Neutrophil (primary cell): ENCODE results near the gene PGP.

ENCODE experiments used
- H3K27ac ChIP-seq: fragments of 200-600 bp; sonication (generic); 2 replicates; pipeline ENCODE4 v1.5.1; 2016; ENCODE audit warnings: mild to moderate bottlenecking, moderate library complexity
- H3K27me3 ChIP-seq: fragments of 200-600 bp; sonication (generic); 2 replicates; pipeline ENCODE4 v1.6.0; 2016; ENCODE audit warnings: mild to moderate bottlenecking
- H3K36me3 ChIP-seq: fragments of 200-600 bp; sonication (generic); 2 replicates; pipeline ENCODE4 v1.5.1; 2017
- H3K4me1 ChIP-seq, 2 experiments: fragments of 200-600 bp in 1 of 2; sonication (generic) in 1 of 2; 1 replicate in 1 of 2; 2 replicates in 1 of 2; pipeline versions ENCODE4 v1.5.1 to v1.6.1; 2013 to 2016; ENCODE audit warnings: low read depth in 1 of 2, low read length in 1 of 2, mild to moderate bottlenecking in 1 of 2, moderate library complexity in 1 of 2; ENCODE audit not compliant: control insufficient read depth in 1 of 2, insufficient read depth in 1 of 2
- H3K4me3 ChIP-seq, 2 experiments: fragments of 200-600 bp in 1 of 2; sonication (generic) in 1 of 2; 1 replicate in 1 of 2; 2 replicates in 1 of 2; pipeline ENCODE4 v1.5.1; 2013 to 2016; ENCODE audit warnings: low read depth in 1 of 2, low read length in 1 of 2, mild to moderate bottlenecking in 1 of 2, moderate library complexity in 1 of 2
- H3K9me3 ChIP-seq: fragments of 200-600 bp; sonication (generic); 2 replicates; pipeline ENCODE4 v1.5.1; 2016
- TF ChIP-seq, protein P1 (sequence below): fragments of 200-600 bp; sonication (generic); IDR thresholded peaks from 2 replicates; pipeline ENCODE4 v1.5.1; 2016; ENCODE audit warnings: antibody characterized with exemption

The PGP gene

DNA sequence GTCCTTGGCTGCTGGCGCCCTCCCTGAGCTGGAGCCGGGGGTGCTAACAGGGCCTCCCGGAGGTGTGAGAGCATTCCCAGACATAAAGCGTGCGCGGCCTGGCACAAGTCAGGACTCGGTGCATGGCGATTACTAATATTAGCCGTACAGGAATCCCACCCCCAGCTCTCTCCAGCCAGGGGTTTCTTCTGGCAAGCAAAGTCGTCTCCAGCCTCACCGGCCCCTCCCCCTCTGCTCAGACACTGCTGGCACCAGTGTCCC, 23.3 kb downstream of the PGP start:
- Histone ChIP-seq H3K36me3 (no peaks in the 10 kb centered on the region), H3K9me3 (no peaks in the 10 kb centered on the region), H3K27me3 (peaks cover 37% of the 10 kb centered on the region), H3K27ac (no peak overlapping the region), H3K4me3 (no peak overlapping the region), H3K4me1 (peaks cover 0 to 11% of the 10 kb centered on the region in 2 experiments)
- TF ChIP-seq, protein P1, sequence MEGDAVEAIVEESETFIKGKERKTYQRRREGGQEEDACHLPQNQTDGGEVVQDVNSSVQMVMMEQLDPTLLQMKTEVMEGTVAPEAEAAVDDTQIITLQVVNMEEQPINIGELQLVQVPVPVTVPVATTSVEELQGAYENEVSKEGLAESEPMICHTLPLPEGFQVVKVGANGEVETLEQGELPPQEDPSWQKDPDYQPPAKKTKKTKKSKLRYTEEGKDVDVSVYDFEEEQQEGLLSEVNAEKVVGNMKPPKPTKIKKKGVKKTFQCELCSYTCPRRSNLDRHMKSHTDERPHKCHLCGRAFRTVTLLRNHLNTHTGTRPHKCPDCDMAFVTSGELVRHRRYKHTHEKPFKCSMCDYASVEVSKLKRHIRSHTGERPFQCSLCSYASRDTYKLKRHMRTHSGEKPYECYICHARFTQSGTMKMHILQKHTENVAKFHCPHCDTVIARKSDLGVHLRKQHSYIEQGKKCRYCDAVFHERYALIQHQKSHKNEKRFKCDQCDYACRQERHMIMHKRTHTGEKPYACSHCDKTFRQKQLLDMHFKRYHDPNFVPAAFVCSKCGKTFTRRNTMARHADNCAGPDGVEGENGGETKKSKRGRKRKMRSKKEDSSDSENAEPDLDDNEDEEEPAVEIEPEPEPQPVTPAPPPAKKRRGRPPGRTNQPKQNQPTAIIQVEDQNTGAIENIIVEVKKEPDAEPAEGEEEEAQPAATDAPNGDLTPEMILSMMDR, result no peak

DNA sequence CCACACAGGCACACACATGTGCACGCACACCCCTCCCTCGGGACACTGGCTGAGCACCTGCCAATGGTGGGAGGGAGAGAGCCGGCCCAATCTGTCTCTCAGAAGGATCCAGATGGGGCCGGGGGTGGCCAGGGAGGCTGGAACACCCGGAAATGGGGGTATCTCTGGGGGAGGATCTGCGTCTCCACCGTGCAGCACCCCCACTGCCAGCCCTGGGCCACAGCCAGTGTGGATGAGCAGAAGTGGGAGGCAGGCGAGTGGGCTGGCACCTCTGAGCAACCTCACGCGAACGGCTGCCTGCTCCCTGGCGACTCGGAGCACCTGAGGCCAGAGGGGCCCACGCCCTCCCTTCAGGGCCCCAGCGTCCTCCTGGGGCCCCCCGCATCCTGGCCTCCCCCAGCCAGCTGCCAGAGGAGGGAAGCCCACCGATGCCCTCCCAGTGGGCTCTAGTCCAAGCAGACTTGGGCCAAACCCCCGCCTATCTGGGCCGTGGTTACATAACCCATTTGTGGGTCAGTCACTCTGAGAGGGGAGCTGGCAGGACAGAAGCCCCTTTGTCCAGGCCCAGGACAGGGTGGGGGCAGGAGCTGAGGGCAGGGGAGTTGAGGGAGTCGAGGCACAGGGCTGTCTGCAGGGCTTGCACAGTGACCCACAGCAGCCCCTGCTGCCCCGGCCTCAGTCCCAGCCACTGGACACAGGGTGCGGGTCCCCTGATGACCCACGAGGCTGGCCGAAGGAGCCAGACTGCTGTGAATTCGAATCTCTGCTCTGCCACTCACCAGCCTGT, 23.8 kb downstream of the PGP start:
- Histone ChIP-seq H3K27me3 (peaks cover 32% of the 10 kb centered on the region), H3K4me3 (no peak overlapping the region), H3K9me3 (no peaks in the 10 kb centered on the region), H3K36me3 (no peaks in the 10 kb centered on the region), H3K27ac (no peak overlapping the region), H3K4me1 (peaks cover 0 to 8% of the 10 kb centered on the region in 2 experiments)
- TF ChIP-seq, protein P1, result no peak

DNA sequence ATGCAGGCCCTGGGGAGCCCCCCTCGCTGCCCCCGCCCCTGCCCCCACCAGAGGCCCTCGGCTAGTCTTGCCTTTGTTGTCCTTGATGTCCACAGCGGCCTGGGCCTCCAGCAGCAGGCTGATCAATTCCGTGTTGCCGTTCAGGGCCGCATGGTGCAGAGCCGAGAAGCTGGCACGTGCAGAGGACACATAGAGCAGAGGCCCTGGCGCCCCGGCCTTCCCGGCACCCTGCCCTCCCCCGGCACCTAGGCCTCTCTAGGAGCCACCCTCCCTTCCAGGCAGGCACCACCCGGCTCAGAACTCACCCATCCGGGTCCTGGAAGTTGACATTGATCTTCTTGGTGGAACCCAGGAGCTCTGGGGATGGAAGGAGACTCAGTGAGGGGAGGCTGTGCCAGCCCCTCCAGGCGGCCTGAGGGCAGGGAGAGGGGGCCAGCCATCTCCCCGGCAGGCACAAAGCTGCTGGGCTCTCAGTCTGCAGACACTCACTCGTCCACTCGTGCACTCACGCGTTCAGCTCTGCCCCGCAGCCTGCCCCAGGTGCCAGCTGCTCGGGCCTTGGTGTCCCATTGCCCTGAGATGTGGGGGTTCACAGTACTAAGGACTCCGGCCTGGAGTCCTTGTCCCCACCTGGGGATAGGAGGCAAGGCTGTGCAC, 24.5 kb downstream of the PGP start:
- TF ChIP-seq, protein P1, result no peak
- peaks cover 0 to 3% of the 10 kb centered on the region in 2 experiments for H3K4me1 ChIP-seq
- no peaks in the 10 kb centered on the region for H3K9me3 ChIP-seq
- no peaks in the 10 kb centered on the region for H3K36me3 ChIP-seq
- H3K27ac ChIP-seq, result no peak overlapping the region
- H3K4me3 ChIP-seq, result no peak overlapping the region
- peaks cover 25% of the 10 kb centered on the region for H3K27me3 ChIP-seq

DNA sequence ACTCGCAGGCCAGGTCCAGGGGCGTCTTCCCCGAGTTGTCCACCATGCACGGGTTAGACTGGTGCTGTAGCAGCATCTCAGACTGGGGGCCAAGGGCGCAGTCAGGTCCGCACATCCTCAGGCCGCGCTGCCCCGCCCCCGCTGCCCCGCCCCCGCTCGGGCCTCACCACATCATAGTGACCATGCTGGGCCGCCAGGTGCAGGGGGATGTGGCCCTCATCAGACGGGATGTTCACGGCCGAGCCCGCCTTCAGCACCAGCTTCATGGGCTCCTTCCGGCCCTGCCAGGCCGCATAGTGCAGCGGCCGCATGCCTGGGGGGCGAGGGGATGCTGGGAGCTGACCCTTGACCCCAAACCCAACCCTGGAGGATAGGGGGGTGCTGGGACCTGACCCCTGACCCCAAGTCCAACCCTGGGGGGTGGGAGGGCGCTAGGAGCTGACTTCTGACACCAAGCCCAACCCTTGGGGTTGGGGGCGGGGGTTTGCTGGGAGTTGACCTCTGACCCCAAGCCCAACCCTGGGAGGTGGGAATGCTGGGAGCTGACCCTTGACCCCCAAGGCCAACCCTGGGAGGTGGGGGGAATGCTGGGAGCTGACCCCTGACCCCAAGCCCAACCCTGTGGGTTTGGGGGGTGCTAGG, 25.3 kb downstream of the PGP start:
- H3K36me3 ChIP-seq, result no peaks in the 10 kb centered on the region
- no peaks in the 10 kb centered on the region for H3K9me3 ChIP-seq
- TF ChIP-seq, protein P1, result no peak
- no peaks in the 10 kb centered on the region for H3K4me1 ChIP-seq
- peaks cover 17% of the 10 kb centered on the region for H3K27me3 ChIP-seq
- no peak overlapping the region for H3K27ac ChIP-seq
- H3K4me3 ChIP-seq, result no peak overlapping the region

DNA sequence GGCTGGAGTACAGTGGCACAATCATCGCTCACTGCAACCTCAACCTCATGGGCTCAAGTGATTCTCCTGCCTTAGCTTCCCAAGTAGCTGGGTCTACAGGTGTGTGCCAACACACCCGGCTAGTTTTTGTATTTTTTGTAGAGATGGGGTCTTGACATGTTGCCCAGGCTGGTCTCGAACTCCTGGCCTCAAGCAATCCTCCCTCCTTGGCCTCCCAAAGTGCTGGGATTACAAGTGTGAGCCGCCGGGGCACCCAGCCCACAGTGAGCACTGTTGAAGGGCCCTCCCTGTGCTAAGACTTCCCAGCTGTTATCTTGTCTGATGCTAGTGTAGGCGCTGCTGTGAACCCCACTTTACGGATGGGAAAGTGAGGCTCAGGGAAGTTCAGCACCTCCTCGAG, 26.2 kb downstream of the PGP start:
- TF ChIP-seq, protein P1, result no peak
- no peaks in the 10 kb centered on the region for H3K9me3 ChIP-seq
- peaks cover 7% of the 10 kb centered on the region for H3K27me3 ChIP-seq
- H3K4me3 ChIP-seq, result no peak overlapping the region
- no peaks in the 10 kb centered on the region for H3K4me1 ChIP-seq
- H3K27ac ChIP-seq, result no peak overlapping the region
- no peaks in the 10 kb centered on the region for H3K36me3 ChIP-seq
